HepG2 (cell line): ENCODE results near the gene NEUROG2. TPM values are rescaled to one million over a fixed set of nuclear protein-coding genes. Genes with fewer than 3 reads are reported as not detected.

Experiments
- ELF1 ChIP-seq: sonication (generic); formaldehyde crosslinking; IDR thresholded peaks from 2 replicates; pipeline ENCODE4 v1.4.0; 2020; ENCODE audit warnings: missing genetic modification reagents
- JDP2 ChIP-seq: sonication (generic); formaldehyde crosslinking; IDR thresholded peaks from 2 replicates; pipeline ENCODE4 v1.8.1; 2022; ENCODE audit warnings: missing genetic modification reagents, borderline replicate concordance
- STAT5B ChIP-seq: sonication (generic); formaldehyde crosslinking; IDR thresholded peaks from 2 replicates; pipeline ENCODE4 v1.4.0; 2020; ENCODE audit warnings: missing genetic modification reagents
- TAF1 ChIP-seq: sonication (generic); formaldehyde crosslinking; IDR thresholded peaks from 2 replicates; pipeline ENCODE4 v1.4.0; 2020; ENCODE audit warnings: missing genetic modification reagents
- ZNF253 ChIP-seq: sonication (generic); formaldehyde crosslinking; IDR thresholded peaks from 2 replicates; pipeline ENCODE4 v1.8.0; 2022; ENCODE audit warnings: mild to moderate bottlenecking, missing genetic modification reagents, borderline replicate concordance
- ZNF546 ChIP-seq: sonication (generic); formaldehyde crosslinking; conservative IDR thresholded peaks from 2 replicates; pipeline ENCODE4 v1.8.1; 2023; ENCODE audit warnings: mild to moderate bottlenecking, missing genetic modification reagents
- ZNF816 ChIP-seq: sonication (generic); formaldehyde crosslinking; IDR thresholded peaks from 2 replicates; pipeline ENCODE4 v1.8.0; 2022; ENCODE audit warnings: missing genetic modification reagents, mild to moderate bottlenecking, borderline replicate concordance
- polyA plus RNA-seq, 8 experiments: library from polyadenylated mRNA; depleted of rRNA in 3 of 8; stranded (reverse) in 7 of 8; unstranded in 1 of 8; fragments of >200 nt; fragmentation: Illumina TruSeq in 4 of 8; extraction: Trizol in 4 of 8; gene quantifications; 2 replicates each; pipeline versions ENCODE4 v1.2.1 to v1.2.3, GENCODE V29; 2011 to 2016; ENCODE audit warnings: low read depth in 4 of 8, missing spikeins in 1 of 8, mixed read lengths in 1 of 8; ENCODE audit not compliant: insufficient read depth in 1 of 8
- total RNA-seq, 5 experiments: library from RNA; depleted of rRNA; stranded (reverse); fragments of >200 nt; fragmentation: Illumina TruSeq; extraction: Trizol; gene quantifications; 2 replicates each; pipeline ENCODE4 v1.2.3, GENCODE V29; 2016; ENCODE audit warnings: low read depth in 1 of 5
- TF ChIP-seq, protein P1 (sequence below), 2 experiments: sonication (generic) in 1 of 2; formaldehyde crosslinking in 1 of 2; IDR thresholded peaks; 2 replicates each; pipeline versions ENCODE4 v1.5.1 to v1.6.1; 2011 to 2020; ENCODE audit warnings: borderline replicate concordance in 1 of 2, low read depth in 1 of 2, low read length in 1 of 2, mild to moderate bottlenecking in 1 of 2, missing genetic modification reagents in 1 of 2, moderate library complexity in 1 of 2
- TF ChIP-seq, protein P2 (sequence below), 2 experiments: sonication (generic) in 1 of 2; formaldehyde crosslinking in 1 of 2; IDR thresholded peaks; 2 replicates each; pipeline versions ENCODE4 v1.4.0 to v1.6.1; 2018 to 2020; ENCODE audit warnings: missing genetic modification reagents in 2 of 2, borderline replicate concordance in 1 of 2, low read depth in 1 of 2, mild to moderate bottlenecking in 1 of 2, missing biosample characterization in 1 of 2

The NEUROG2 gene
- total and polyA plus RNA-seq, 2 of the 13 experiments (the other 11 are each of a cell fraction or from before 2014, with no cell fraction given), result not detected

DNA sequence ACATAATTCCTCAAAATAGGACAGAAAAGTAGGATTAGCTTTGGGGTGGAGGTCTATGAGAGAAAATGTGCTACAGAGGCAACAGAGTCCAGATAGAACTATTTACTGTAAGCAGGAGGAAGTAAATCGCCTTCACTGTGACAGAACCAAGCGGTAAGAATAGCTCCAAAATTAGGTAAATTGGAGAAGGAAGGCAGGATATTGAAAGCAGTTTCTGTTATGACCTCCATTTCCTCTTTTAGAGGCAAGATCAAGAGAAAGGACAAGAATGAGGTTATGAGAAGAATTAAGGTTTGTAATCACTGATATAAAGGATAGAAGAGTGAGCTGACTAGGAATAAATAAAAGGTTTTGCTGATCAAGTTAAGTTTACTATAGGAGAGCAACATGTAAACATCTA lies 44.1 kb upstream of the NEUROG2 start (continued):
- TF ChIP-seq, protein P1, sequence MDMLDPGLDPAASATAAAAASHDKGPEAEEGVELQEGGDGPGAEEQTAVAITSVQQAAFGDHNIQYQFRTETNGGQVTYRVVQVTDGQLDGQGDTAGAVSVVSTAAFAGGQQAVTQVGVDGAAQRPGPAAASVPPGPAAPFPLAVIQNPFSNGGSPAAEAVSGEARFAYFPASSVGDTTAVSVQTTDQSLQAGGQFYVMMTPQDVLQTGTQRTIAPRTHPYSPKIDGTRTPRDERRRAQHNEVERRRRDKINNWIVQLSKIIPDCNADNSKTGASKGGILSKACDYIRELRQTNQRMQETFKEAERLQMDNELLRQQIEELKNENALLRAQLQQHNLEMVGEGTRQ (IDR thresholded peaks at IDR 0.05; ENCODE audit: low read depth, low read length), result no peak
- TF ChIP-seq, protein P1 (CRISPR knock-in tag; IDR thresholded peaks at IDR 0.05; ENCODE audit: borderline replicate concordance), result no peak
- TF ChIP-seq, protein P2, sequence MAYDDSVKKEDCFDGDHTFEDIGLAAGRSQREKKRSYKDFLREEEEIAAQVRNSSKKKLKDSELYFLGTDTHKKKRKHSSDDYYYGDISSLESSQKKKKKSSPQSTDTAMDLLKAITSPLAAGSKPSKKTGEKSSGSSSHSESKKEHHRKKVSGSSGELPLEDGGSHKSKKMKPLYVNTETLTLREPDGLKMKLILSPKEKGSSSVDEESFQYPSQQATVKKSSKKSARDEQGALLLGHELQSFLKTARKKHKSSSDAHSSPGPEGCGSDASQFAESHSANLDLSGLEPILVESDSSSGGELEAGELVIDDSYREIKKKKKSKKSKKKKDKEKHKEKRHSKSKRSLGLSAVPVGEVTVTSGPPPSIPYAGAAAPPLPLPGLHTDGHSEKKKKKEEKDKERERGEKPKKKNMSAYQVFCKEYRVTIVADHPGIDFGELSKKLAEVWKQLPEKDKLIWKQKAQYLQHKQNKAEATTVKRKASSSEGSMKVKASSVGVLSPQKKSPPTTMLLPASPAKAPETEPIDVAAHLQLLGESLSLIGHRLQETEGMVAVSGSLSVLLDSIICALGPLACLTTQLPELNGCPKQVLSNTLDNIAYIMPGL (CRISPR knock-in tag; IDR thresholded peaks at IDR 0.05; ENCODE audit: borderline replicate concordance in 1 of 2, low read depth in 1 of 2), result no peak
- TF ChIP-seq JDP2 (CRISPR knock-in tag), result no peak
- no peak for TF ChIP-seq ZNF816 (CRISPR knock-in tag)
- no peak for TF ChIP-seq ELF1 (CRISPR knock-in tag)
- no peak for TF ChIP-seq ZNF253 (CRISPR knock-in tag)
- TF ChIP-seq TAF1 (CRISPR knock-in tag), result no peak
- no peak for TF ChIP-seq STAT5B (CRISPR knock-in tag)
- no peak for TF ChIP-seq ZNF546 (CRISPR knock-in tag)
- TF ChIP-seq, all 625 proteins: peak for 0
